Fibroblast of lung (primary cell): ENCODE results near the gene ITIH3. TPM values are rescaled to one million over a fixed set of nuclear protein-coding genes. Genes with fewer than 3 reads are reported as not detected.

ENCODE experiments used
- DNase-seq, 2 donors: peaks; one replicate each; pipeline versions ENCODE4 v3.0.0 to v3.0.0-alpha.2; 2010; ENCODE audit warnings: low read depth in 2 of 2
- H2AFZ ChIP-seq: 2 replicates; pipeline ENCODE4 v1.5.1; 2012; ENCODE audit warnings: low read length, control low read depth, inconsistent platforms
- H3K27ac ChIP-seq: 2 replicates; pipeline ENCODE4 v1.5.1; 2011; ENCODE audit warnings: low read length, control low read depth; ENCODE audit not compliant: insufficient read depth
- H3K27me3 ChIP-seq: 2 replicates; pipeline ENCODE4 v1.5.1; 2011; ENCODE audit warnings: mild to moderate bottlenecking, low read length; ENCODE audit not compliant: control insufficient read depth, insufficient read depth
- H3K36me3 ChIP-seq: 2 replicates; pipeline ENCODE4 v1.5.1; 2011; ENCODE audit warnings: low read length; ENCODE audit not compliant: control insufficient read depth, insufficient read depth
- H3K4me1 ChIP-seq: 2 replicates; pipeline ENCODE4 v1.5.1; 2011; ENCODE audit warnings: low read length; ENCODE audit not compliant: control insufficient read depth, insufficient read depth; ENCODE audit errors: extremely low read depth
- H3K4me2 ChIP-seq: 2 replicates; pipeline ENCODE4 v1.5.1; 2011; ENCODE audit warnings: low read length, control low read depth; ENCODE audit not compliant: insufficient read depth; ENCODE audit errors: extremely low read depth
- H3K4me3 ChIP-seq, 4 experiments: fragments of 200-600 bp in 1 of 4; sonication (generic) in 1 of 4; replicated peaks in 1 of 4; 2 replicates each; pipeline ENCODE4 v1.5.1; 2011 to 2016; ENCODE audit warnings: low read length in 4 of 4, low read depth in 3 of 4, mild to moderate bottlenecking in 3 of 4, control low read depth in 2 of 4, inconsistent platforms in 1 of 4, mixed read lengths in 1 of 4; ENCODE audit not compliant: insufficient read depth in 1 of 4; ENCODE audit errors: control extremely low read depth in 1 of 4
- H3K79me2 ChIP-seq: 2 replicates; pipeline ENCODE4 v1.5.1; 2012; ENCODE audit warnings: mild to moderate bottlenecking, low read length, inconsistent platforms; ENCODE audit not compliant: control insufficient read depth, insufficient read depth
- H3K9ac ChIP-seq: 2 replicates; pipeline ENCODE4 v1.5.1; 2011; ENCODE audit warnings: mild to moderate bottlenecking, low read length, control low read depth; ENCODE audit not compliant: insufficient read depth
- H3K9me3 ChIP-seq: 2 replicates; pipeline ENCODE4 v1.5.1; 2012; ENCODE audit warnings: low read depth, low read length; ENCODE audit not compliant: control insufficient read depth, insufficient read depth
- H4K20me1 ChIP-seq: 2 replicates; pipeline ENCODE4 v1.5.1; 2011; ENCODE audit warnings: low read length; ENCODE audit not compliant: control insufficient read depth, insufficient read depth; ENCODE audit errors: extremely low read depth
- EZH2 ChIP-seq: IDR thresholded peaks from 2 replicates; pipeline ENCODE4 v1.5.1; 2012; ENCODE audit warnings: low read length, control low read depth, mild to moderate bottlenecking; ENCODE audit errors: missing control alignments
- polyA plus RNA-seq, 2 donors: library from polyadenylated mRNA; depleted of rRNA in 1 of 2; stranded (reverse) in 1 of 2; unstranded in 1 of 2; fragments of >200 nt; gene quantifications; 2 replicates each; pipeline ENCODE4 v1.2.1, GENCODE V29; 2011 to 2012; ENCODE audit warnings: missing spikeins in 1 of 2
- total RNA-seq: library from RNA; depleted of rRNA; stranded (reverse); fragments of >200 nt; gene quantifications from 2 replicates; pipeline ENCODE4 v1.2.1, GENCODE V29; 2014
- TF ChIP-seq, protein P1 (sequence below), 2 donors: IDR thresholded peaks in 1 of 2; conservative IDR thresholded peaks in 1 of 2; 1 replicate in 1 of 2; 2 replicates in 1 of 2; pipeline ENCODE4 v1.5.1; 2011 to 2012; ENCODE audit warnings: low read length in 2 of 2, control low read depth in 1 of 2, inconsistent platforms in 1 of 2, low read depth in 1 of 2, mild to moderate bottlenecking in 1 of 2

Gene ITIH3
- total and polyA plus RNA-seq, 2 donors (not counting 1 experiment from before 2014, with no cell fraction given): 0.17 to 1.5 TPM

DNA sequence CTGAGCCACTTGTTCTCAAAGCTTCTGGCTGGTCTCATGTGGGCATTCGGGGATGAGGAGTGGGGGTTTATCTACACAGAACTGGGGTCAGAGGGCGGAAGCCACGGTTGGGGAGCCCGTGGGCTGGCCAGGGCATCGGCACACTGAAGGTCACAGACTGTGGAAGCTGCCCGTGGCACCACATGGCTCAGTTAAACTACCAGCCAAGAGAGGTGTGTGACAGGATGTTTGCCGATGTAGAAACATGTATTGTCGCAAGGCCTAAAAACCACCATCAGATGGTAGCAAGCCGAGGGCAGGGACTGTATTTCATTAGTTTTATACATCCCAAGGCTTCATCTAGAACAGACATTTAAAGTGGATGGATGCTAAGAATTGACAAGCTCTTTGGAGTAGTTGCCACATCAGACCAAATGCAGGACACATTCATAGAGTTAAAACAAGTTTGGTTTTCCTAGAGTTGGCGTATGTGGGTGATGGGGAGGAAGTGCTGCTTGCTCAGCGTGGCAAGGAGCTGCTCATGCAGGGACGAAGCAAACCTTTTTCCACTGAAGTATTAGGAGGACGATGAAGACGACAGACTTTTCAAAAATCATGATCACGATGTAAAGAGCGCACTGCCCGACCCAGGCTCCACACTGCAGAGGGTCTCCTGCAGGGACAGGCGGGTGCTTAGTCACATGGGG, 49.8 kb downstream of the ITIH3 start:
- H4K20me1 ChIP-seq: no peaks in the 10 kb centered on the region
- H3K27me3 ChIP-seq: no peaks in the 10 kb centered on the region
- peaks cover 6% of the 10 kb centered on the region for H3K4me1 ChIP-seq
- H3K27ac ChIP-seq: no peak overlapping the region
- TF ChIP-seq, protein P1, sequence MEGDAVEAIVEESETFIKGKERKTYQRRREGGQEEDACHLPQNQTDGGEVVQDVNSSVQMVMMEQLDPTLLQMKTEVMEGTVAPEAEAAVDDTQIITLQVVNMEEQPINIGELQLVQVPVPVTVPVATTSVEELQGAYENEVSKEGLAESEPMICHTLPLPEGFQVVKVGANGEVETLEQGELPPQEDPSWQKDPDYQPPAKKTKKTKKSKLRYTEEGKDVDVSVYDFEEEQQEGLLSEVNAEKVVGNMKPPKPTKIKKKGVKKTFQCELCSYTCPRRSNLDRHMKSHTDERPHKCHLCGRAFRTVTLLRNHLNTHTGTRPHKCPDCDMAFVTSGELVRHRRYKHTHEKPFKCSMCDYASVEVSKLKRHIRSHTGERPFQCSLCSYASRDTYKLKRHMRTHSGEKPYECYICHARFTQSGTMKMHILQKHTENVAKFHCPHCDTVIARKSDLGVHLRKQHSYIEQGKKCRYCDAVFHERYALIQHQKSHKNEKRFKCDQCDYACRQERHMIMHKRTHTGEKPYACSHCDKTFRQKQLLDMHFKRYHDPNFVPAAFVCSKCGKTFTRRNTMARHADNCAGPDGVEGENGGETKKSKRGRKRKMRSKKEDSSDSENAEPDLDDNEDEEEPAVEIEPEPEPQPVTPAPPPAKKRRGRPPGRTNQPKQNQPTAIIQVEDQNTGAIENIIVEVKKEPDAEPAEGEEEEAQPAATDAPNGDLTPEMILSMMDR (conservative IDR thresholded peaks at IDR 0.05 in 1 of 2, IDR thresholded peaks at IDR 0.05 in 1 of 2; ENCODE audit: low read depth in 1 of 2, low read length in 2 of 2): no peak
- TF ChIP-seq EZH2: no peak
- no peak overlapping the region for H2AFZ ChIP-seq
- H3K9ac ChIP-seq: no peak overlapping the region
- peaks cover 2% of the 10 kb centered on the region for H3K36me3 ChIP-seq
- H3K4me2 ChIP-seq: no peak overlapping the region
- no peaks in the 10 kb centered on the region for H3K9me3 ChIP-seq
- no peak overlapping the region for H3K4me3 ChIP-seq
- no peak for DNase-seq
- H3K79me2 ChIP-seq: no peaks in the 10 kb centered on the region

- TF ChIP-seq EZH2: no peak
- TF ChIP-seq, protein P1 (conservative IDR thresholded peaks at IDR 0.05 in 1 of 2, IDR thresholded peaks at IDR 0.05 in 1 of 2; ENCODE audit: low read depth in 1 of 2, low read length in 2 of 2): no peak
- DNase-seq: peak in 1 of 2 donors; percentile 68
- no peaks in the 10 kb centered on the region for H4K20me1 ChIP-seq
- H3K4me1 ChIP-seq: peaks cover 6% of the 10 kb centered on the region
- H3K9me3 ChIP-seq: no peaks in the 10 kb centered on the region
- H3K36me3 ChIP-seq: peaks cover 6% of the 10 kb centered on the region
- no peak overlapping the region for H3K9ac ChIP-seq
- no peak overlapping the region for H3K27ac ChIP-seq
- no peak overlapping the region for H3K4me3 ChIP-seq
- H3K4me2 ChIP-seq: peak overlapping the region; percentile 3
- no peaks in the 10 kb centered on the region for H3K27me3 ChIP-seq
- no peak overlapping the region for H2AFZ ChIP-seq
- H3K79me2 ChIP-seq: no peaks in the 10 kb centered on the region
Observed at GRCh38 chr3:52845157-52845556, 50.6 kb downstream of the ITIH3 start.

- Histone ChIP-seq H3K36me3 (peaks cover 6% of the 10 kb centered on the region), H3K27me3 (no peaks in the 10 kb centered on the region), H3K9ac (no peak overlapping the region), H3K4me2 (no peak overlapping the region), H3K79me2 (no peaks in the 10 kb centered on the region), H3K27ac (no peak overlapping the region), H2AFZ (no peak overlapping the region), H3K9me3 (no peaks in the 10 kb centered on the region), H4K20me1 (no peaks in the 10 kb centered on the region), H3K4me3 (no peak overlapping the region), H3K4me1 (peaks cover 6% of the 10 kb centered on the region)
- DNase-seq: no peak
- no peak for TF ChIP-seq EZH2
- TF ChIP-seq, protein P1 (conservative IDR thresholded peaks at IDR 0.05 in 1 of 2, IDR thresholded peaks at IDR 0.05 in 1 of 2; ENCODE audit: low read depth in 1 of 2, low read length in 2 of 2): peak; percentile 17 to 47
Observed at GRCh38 chr3:52845691-52846431, 51.3 kb downstream of the ITIH3 start.
